K562 (cell line): ENCODE results near the gene RPAP2. TPM values are rescaled to one million over a fixed set of nuclear protein-coding genes. Genes with fewer than 3 reads are reported as not detected.

ENCODE experiments used
- CBX2 ChIP-seq: fragments of 200-600 bp; sonication (generic); IDR thresholded peaks from one replicate; pipeline ENCODE4 v1.6.1; 2012; ENCODE audit warnings: mild to moderate bottlenecking, low read length, inconsistent platforms; ENCODE audit not compliant: insufficient read depth, poor library complexity, severe bottlenecking
- COPS2 ChIP-seq: fragments of 450-650 bp; conservative IDR thresholded peaks from 2 replicates; pipeline ENCODE4 v1.6.1; 2016; ENCODE audit warnings: mild to moderate bottlenecking, moderate library complexity
- CREB1 ChIP-seq, 2 experiments: sonication (generic) in 1 of 2; formaldehyde crosslinking in 1 of 2; IDR thresholded peaks; 2 replicates each; pipeline versions ENCODE4 v1.6.1 to v1.8.0; 2012 to 2022; ENCODE audit warnings: inconsistent platforms in 1 of 2, mild to moderate bottlenecking in 1 of 2, missing genetic modification reagents in 1 of 2, moderate library complexity in 1 of 2
- EP300 ChIP-seq: IDR thresholded peaks from 2 replicates; pipeline ENCODE4 v1.6.1; 2012; ENCODE audit warnings: low read length, improper control_type of control experiment
- MGA ChIP-seq: fragments of 450-650 bp; IDR thresholded peaks from 2 replicates; pipeline ENCODE4 v1.6.1; 2016; ENCODE audit warnings: mild to moderate bottlenecking, moderate library complexity
- NCOR1 ChIP-seq: fragments of 450-650 bp; IDR thresholded peaks from 2 replicates; pipeline ENCODE4 v1.6.1; 2016; ENCODE audit warnings: mild to moderate bottlenecking, moderate library complexity
- TBP ChIP-seq: optimal IDR thresholded peaks from 2 replicates; pipeline ENCODE3; 2011; ENCODE audit warnings: low read depth, low read length, improper control_type of control experiment
- TRIM25 ChIP-seq: fragments of 450-650 bp; IDR thresholded peaks from 2 replicates; pipeline ENCODE4 v1.7.0; 2016; ENCODE audit warnings: borderline replicate concordance
- ZNF174 ChIP-seq: fragments of 250-450 bp; sonication (Bioruptor Pico); IDR thresholded peaks from 2 replicates; pipeline ENCODE4 v1.4.0; 2020; ENCODE audit warnings: mild to moderate bottlenecking
- polyA plus RNA-seq, 8 experiments: library from polyadenylated mRNA; depleted of rRNA in 4 of 8; stranded (reverse) in 5 of 8; unstranded in 3 of 8; fragments of >200 nt; fragmentation: Nextera tagmentation in 2 of 8; fragmentation: Illumina TruSeq in 1 of 8; extraction: Ambion mirVana in 2 of 8; extraction: Trizol in 1 of 8; gene quantifications; 2 replicates each; pipeline versions ENCODE4 v1.2.1 to v1.2.3, GENCODE V29; 2011 to 2014; ENCODE audit warnings: inconsistent platforms in 1 of 8, missing spikeins in 1 of 8
- total RNA-seq, 7 experiments: library from RNA; depleted of rRNA in 6 of 7; stranded (reverse); fragments of >200 nt in 6 of 7; fragmentation: Illumina TruSeq in 2 of 7; extraction: Trizol in 2 of 7; gene quantifications; 2 replicates each; pipeline versions ENCODE4 v1.2.1 to v1.2.3, GENCODE V29; 2011 to 2021; ENCODE audit warnings: low replicate concordance in 1 of 7
- TF ChIP-seq, protein P1 (sequence below): fragments of 450-650 bp; formaldehyde crosslinking; IDR thresholded peaks from 2 replicates; pipeline ENCODE4 v1.4.0; 2020; ENCODE audit warnings: mild to moderate bottlenecking

Gene RPAP2
- total and polyA plus RNA-seq, 9 of the 15 experiments (the other 6 are each of a cell fraction or from before 2014, with no cell fraction given), result 6.2 to 41.7 (median 28.7) TPM

DNA sequence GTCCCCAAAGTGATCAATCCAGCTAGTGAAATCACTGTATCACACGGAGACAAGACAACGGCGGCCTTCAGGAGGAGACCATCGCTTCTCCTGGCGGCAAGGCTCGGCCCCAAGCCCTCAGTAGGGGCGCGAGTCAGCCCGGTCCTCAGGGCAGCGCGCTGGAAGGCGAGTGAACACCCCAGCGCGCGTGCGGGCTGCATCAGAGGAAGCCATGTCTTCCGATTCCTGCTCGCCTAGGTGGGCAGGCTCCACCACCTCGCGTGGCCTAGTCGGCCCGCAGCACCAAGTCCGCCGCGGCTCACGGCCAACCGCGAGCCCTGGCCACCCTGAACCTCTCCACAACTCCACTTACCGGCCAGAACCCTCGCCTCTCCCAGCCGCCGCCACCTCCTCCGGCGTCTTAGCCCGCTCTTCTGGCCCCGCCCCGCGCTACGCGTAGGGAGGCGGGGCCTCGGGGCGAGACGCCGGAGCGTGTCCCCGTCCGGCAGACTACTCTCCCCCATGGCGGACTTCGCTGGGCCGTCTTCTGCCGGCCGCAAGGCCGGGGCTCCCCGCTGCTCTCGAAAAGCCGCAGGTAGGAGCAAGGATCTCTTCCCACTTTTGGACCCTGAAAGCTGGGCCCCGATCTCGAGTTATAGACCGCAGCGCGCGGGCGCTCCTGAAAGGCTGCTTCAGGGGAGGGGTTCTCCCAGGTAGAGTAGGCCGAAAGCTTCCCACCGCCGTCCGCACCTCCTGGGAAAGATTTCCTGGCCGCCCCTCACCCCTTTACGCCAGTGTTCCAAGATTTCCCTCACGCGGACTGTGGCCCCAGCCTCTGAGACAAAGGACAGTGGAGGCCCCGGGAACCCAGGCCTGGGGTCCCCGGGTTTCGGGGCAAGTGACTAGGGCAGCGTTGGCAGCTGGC lies at the start of gene RPAP2, which contains the start of gene GLMN (continued):
- no peak for TF ChIP-seq TRIM25
- peak; percentile 77 for TF ChIP-seq TBP
- TF ChIP-seq, protein P1, sequence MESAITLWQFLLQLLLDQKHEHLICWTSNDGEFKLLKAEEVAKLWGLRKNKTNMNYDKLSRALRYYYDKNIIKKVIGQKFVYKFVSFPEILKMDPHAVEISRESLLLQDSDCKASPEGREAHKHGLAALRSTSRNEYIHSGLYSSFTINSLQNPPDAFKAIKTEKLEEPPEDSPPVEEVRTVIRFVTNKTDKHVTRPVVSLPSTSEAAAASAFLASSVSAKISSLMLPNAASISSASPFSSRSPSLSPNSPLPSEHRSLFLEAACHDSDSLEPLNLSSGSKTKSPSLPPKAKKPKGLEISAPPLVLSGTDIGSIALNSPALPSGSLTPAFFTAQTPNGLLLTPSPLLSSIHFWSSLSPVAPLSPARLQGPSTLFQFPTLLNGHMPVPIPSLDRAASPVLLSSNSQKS, result no peak
- TF ChIP-seq ZNF174 (CRISPR knock-in tag), result no peak
- TF ChIP-seq EP300, result no peak
- peak; percentile 43; the same call in 1 of the 2 replicates for TF ChIP-seq CREB1 (IDR thresholded peaks at IDR 0.05)
- no peak for TF ChIP-seq CREB1 (CRISPR knock-in tag; IDR thresholded peaks at IDR 0.05)
- TF ChIP-seq COPS2, result no peak
- TF ChIP-seq CBX2, result no peak
- TF ChIP-seq MGA, result peak; percentile 15; the same call in 1 of the 2 replicates
- TF ChIP-seq NCOR1, result no peak
